BLaER1 treated with 17β-estradiol and CSF1 and Interleukin-3, amounts not matched to agents 10 nM and 100 nM (cell line): ENCODE results near the gene GPAM.

Experiments used
- H3K27ac ChIP-seq, 11 experiments: shearing (Covaris generic); formaldehyde crosslinking; 2 replicates each; pipeline ENCODE4 v1.8.1; 2022
- H3K27me3 ChIP-seq, 11 experiments: shearing (Covaris generic); formaldehyde crosslinking; 2 replicates each; pipeline ENCODE4 v1.8.1; 2022
- H3K36me3 ChIP-seq, 11 experiments: shearing (Covaris generic); formaldehyde crosslinking; 2 replicates each; pipeline ENCODE4 v1.8.1; 2022
- H3K4me1 ChIP-seq, 10 experiments: shearing (Covaris generic); formaldehyde crosslinking; 2 replicates each; pipeline ENCODE4 v1.8.1; 2022
- H3K4me2 ChIP-seq, 11 experiments: shearing (Covaris generic); formaldehyde crosslinking; 2 replicates each; pipeline ENCODE4 v1.8.1; 2022
- H3K4me3 ChIP-seq, 10 experiments: shearing (Covaris generic); formaldehyde crosslinking; 2 replicates each; pipeline ENCODE4 v1.8.1; 2022
- H3K9ac ChIP-seq, 11 experiments: shearing (Covaris generic); formaldehyde crosslinking; 2 replicates each; pipeline ENCODE4 v1.8.1; 2022
- H3K9me3 ChIP-seq, 11 experiments: shearing (Covaris generic); formaldehyde crosslinking; replicated peaks in 1 of 11; 2 replicates each; pipeline ENCODE4 v1.8.1; 2022
- H4K20me1 ChIP-seq, 11 experiments: shearing (Covaris generic); formaldehyde crosslinking; 2 replicates each; pipeline ENCODE4 v1.8.1; 2022
- Cebpa-rat ChIP-seq, 11 experiments: shearing (Covaris generic); IDR thresholded peaks; 2 replicates each; pipeline ENCODE4 v1.8.1; 2022

The GPAM gene

GRCh38 chr10:112218036-112218390 lies 34.4 kb upstream of the GPAM start:
- H3K4me2 ChIP-seq = no peak overlapping the region
- no peaks in the 10 kb centered on the region for H4K20me1 ChIP-seq
- TF ChIP-seq Cebpa-rat (IDR thresholded peaks at IDR 0.05) = no peak
- no peaks in the 10 kb centered on the region for H3K4me1 ChIP-seq
- no peaks in the 10 kb centered on the region; a peak in 1 of 22 replicates for H3K27me3 ChIP-seq
- peaks cover 11 to 31% (median 18%) of the 10 kb centered on the region in 11 experiments for H3K9me3 ChIP-seq
- H3K4me3 ChIP-seq = no peak overlapping the region
- no peak overlapping the region for H3K27ac ChIP-seq
- no peak overlapping the region for H3K9ac ChIP-seq
- H3K36me3 ChIP-seq = no peaks in the 10 kb centered on the region

- no peak for TF ChIP-seq Cebpa-rat (IDR thresholded peaks at IDR 0.05)
- H3K9me3 ChIP-seq = peaks cover 11 to 31% (median 18%) of the 10 kb centered on the region in 11 experiments
- no peaks in the 10 kb centered on the region for H3K36me3 ChIP-seq
- H3K4me3 ChIP-seq = no peak overlapping the region
- H3K4me1 ChIP-seq = no peaks in the 10 kb centered on the region
- no peak overlapping the region for H3K27ac ChIP-seq
- H4K20me1 ChIP-seq = no peaks in the 10 kb centered on the region
- no peak overlapping the region for H3K9ac ChIP-seq
- no peak overlapping the region for H3K4me2 ChIP-seq
- H3K27me3 ChIP-seq = no peaks in the 10 kb centered on the region; a peak in 1 of 22 replicates
These were observed 33.9 kb upstream of the GPAM start for GRCh38 chr10:112217386-112218035.

- Histone ChIP-seq H3K27me3 (no peaks in the 10 kb centered on the region; a peak in 1 of 22 replicates), H3K9ac (no peak overlapping the region), H3K4me2 (no peak overlapping the region), H3K4me3 (no peak overlapping the region), H3K4me1 (no peaks in the 10 kb centered on the region), H3K36me3 (no peaks in the 10 kb centered on the region), H3K27ac (no peak overlapping the region), H3K9me3 (peaks cover 11 to 31% (median 18%) of the 10 kb centered on the region in 11 experiments), H4K20me1 (no peaks in the 10 kb centered on the region)
- TF ChIP-seq Cebpa-rat (IDR thresholded peaks at IDR 0.05) = no peak
These were observed 33.4 kb upstream of the GPAM start for GRCh38 chr10:112216966-112217365.

GRCh38 chr10:112216151-112216550 lies 32.6 kb upstream of the GPAM start:
- no peaks in the 10 kb centered on the region; a peak in 1 of 22 replicates for H3K27me3 ChIP-seq
- peaks cover 11 to 27% (median 18%) of the 10 kb centered on the region in 11 experiments for H3K9me3 ChIP-seq
- H3K4me2 ChIP-seq = no peak overlapping the region
- no peaks in the 10 kb centered on the region for H3K36me3 ChIP-seq
- no peaks in the 10 kb centered on the region for H4K20me1 ChIP-seq
- H3K9ac ChIP-seq = no peak overlapping the region
- no peaks in the 10 kb centered on the region for H3K4me1 ChIP-seq
- no peak overlapping the region for H3K27ac ChIP-seq
- H3K4me3 ChIP-seq = no peak overlapping the region
- TF ChIP-seq Cebpa-rat (IDR thresholded peaks at IDR 0.05) = no peak

- Histone ChIP-seq H3K9me3 (peaks cover 6 to 19% (median 13%) of the 10 kb centered on the region in 11 experiments), H3K4me1 (no peaks in the 10 kb centered on the region), H3K27ac (no peak overlapping the region), H3K27me3 (no peaks in the 10 kb centered on the region; a peak in 1 of 22 replicates), H3K36me3 (no peaks in the 10 kb centered on the region), H3K4me3 (no peak overlapping the region), H3K9ac (no peak overlapping the region), H4K20me1 (no peaks in the 10 kb centered on the region), H3K4me2 (no peak overlapping the region)
- TF ChIP-seq Cebpa-rat (IDR thresholded peaks at IDR 0.05) = no peak
These were observed 31.8 kb upstream of the GPAM start for GRCh38 chr10:112215342-112215774.

GRCh38 chr10:112214298-112214926 lies 30.8 kb upstream of the GPAM start:
- Histone ChIP-seq H3K4me3 (no peak overlapping the region), H3K36me3 (no peaks in the 10 kb centered on the region), H3K27me3 (no peaks in the 10 kb centered on the region; a peak in 1 of 22 replicates), H4K20me1 (no peaks in the 10 kb centered on the region), H3K4me2 (no peak overlapping the region), H3K9ac (no peak overlapping the region), H3K4me1 (no peaks in the 10 kb centered on the region), H3K27ac (no peak overlapping the region), H3K9me3 (peaks cover 0 to 9% (median 4%) of the 10 kb centered on the region in 11 experiments; a peak in 8 of 22 replicates)
- TF ChIP-seq Cebpa-rat (IDR thresholded peaks at IDR 0.05) = no peak

GRCh38 chr10:112213836-112214235 lies 30.3 kb upstream of the GPAM start:
- TF ChIP-seq Cebpa-rat (IDR thresholded peaks at IDR 0.05) = no peak
- H4K20me1 ChIP-seq = no peaks in the 10 kb centered on the region
- H3K9ac ChIP-seq = no peak overlapping the region
- no peaks in the 10 kb centered on the region for H3K4me1 ChIP-seq
- H3K36me3 ChIP-seq = no peaks in the 10 kb centered on the region
- no peak overlapping the region for H3K4me2 ChIP-seq
- H3K27me3 ChIP-seq = no peaks in the 10 kb centered on the region; a peak in 1 of 22 replicates
- H3K9me3 ChIP-seq = peaks cover 0 to 3% (median 0%) of the 10 kb centered on the region in 11 experiments; a peak in 1 of 22 replicates
- H3K27ac ChIP-seq = no peak overlapping the region
- no peak overlapping the region for H3K4me3 ChIP-seq

GRCh38 chr10:112213098-112213823 lies 29.7 kb upstream of the GPAM start:
- no peaks in the 10 kb centered on the region; a peak in 1 of 22 replicates for H3K27me3 ChIP-seq
- no peaks in the 10 kb centered on the region for H3K36me3 ChIP-seq
- TF ChIP-seq Cebpa-rat (IDR thresholded peaks at IDR 0.05) = no peak
- no peak overlapping the region for H3K4me2 ChIP-seq
- no peak overlapping the region for H3K4me3 ChIP-seq
- no peaks in the 10 kb centered on the region for H4K20me1 ChIP-seq
- H3K9ac ChIP-seq = no peak overlapping the region
- no peak overlapping the region for H3K27ac ChIP-seq
- H3K9me3 ChIP-seq = no peaks in the 10 kb centered on the region
- H3K4me1 ChIP-seq = no peaks in the 10 kb centered on the region

GRCh38 chr10:112210666-112211065 lies 27.1 kb upstream of the GPAM start:
- H3K9me3 ChIP-seq = no peaks in the 10 kb centered on the region
- no peak overlapping the region for H3K4me2 ChIP-seq
- H3K4me3 ChIP-seq = no peak overlapping the region
- TF ChIP-seq Cebpa-rat (IDR thresholded peaks at IDR 0.05) = no peak
- no peaks in the 10 kb centered on the region for H4K20me1 ChIP-seq
- no peak overlapping the region for H3K27ac ChIP-seq
- no peaks in the 10 kb centered on the region for H3K27me3 ChIP-seq
- H3K9ac ChIP-seq = no peak overlapping the region
- H3K36me3 ChIP-seq = no peaks in the 10 kb centered on the region
- no peaks in the 10 kb centered on the region for H3K4me1 ChIP-seq
